ENCODE results near the gene STPG3.

- TF ChIP-seq CTCF (IDR thresholded peaks at IDR 0.05; ENCODE audit: low read depth, low read length, missing input control): peak; percentile 73
- TF ChIP-seq JUND (IDR thresholded peaks at IDR 0.05): no peak
These were observed 44.2 kb downstream of the STPG3 start for GRCh38 chr9:137295238-137295811.

All from liver (tissue), 3 donors.